ENCODE measurements around the gene ERCC8.

The ERCC8 gene

DNA sequence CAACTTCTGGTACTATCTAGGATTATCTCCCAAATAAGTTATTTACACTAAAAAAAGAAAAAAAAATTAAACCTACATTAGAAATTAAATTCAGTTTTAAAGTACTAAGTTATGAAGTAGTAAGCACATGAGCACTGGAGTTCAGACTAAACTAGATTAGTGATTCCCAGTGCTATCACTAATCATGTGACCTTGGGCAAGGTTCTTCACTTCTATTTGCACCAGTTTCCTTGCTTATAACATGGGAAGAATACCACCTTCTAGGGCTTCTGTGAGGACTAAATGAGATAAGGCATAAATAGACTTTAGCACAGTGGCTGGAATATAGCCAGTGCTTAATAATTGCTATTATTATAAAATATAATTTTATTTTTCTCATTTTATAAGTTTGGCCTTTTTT lies 111.3 kb downstream of the ERCC8 start:
- DNase-seq, result no peak

DNA sequence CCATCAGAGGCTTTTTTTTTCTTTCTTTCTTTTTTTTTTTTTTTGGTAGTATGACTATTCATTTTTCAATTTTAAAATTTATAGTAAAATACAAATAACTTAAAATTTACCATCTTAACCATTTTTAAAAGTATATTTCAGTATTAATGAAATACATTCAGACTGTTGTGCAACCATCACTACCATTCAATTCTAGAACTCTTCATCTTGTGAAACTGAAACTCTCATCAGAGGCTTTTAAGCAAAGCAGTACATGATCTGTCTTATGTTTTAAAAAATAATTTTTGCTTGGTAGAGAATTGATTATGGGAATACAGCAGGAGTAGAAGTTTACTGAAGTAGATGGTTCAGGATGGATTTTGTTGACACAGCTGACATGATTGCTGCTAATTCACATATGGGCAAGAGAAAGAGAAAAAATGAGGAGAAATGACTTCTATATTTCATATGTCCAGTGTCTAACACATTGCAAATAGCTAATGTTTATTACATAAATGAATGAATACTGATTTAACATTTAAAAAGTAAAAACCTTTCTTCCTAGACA lies 114.2 kb downstream of the ERCC8 start:
- no peak for DNase-seq

GRCh38 chr5:60829490-60830266 lies 115.2 kb downstream of the ERCC8 start:
- no peak for DNase-seq

GRCh38 chr5:60827201-60827600 lies 117.7 kb downstream of the ERCC8 start:
- no peak for DNase-seq

- no peak for DNase-seq
Observed at GRCh38 chr5:60826653-60827052, 118.2 kb downstream of the ERCC8 start.

All from activated T-cell treated with anti-CD3 and anti-CD28 coated beads, Interleukin-2, amount 50 U/mL, for 48 hours (primary cell).